ENCODE results near the gene DAAM2. TPM values are rescaled to one million over a fixed set of nuclear protein-coding genes. Genes with fewer than 3 reads are reported as not detected.

DAAM2 gene
- total and polyA plus RNA-seq, 2 donors from 2014 or later, result 6.9 to 19.8 TPM

DNA sequence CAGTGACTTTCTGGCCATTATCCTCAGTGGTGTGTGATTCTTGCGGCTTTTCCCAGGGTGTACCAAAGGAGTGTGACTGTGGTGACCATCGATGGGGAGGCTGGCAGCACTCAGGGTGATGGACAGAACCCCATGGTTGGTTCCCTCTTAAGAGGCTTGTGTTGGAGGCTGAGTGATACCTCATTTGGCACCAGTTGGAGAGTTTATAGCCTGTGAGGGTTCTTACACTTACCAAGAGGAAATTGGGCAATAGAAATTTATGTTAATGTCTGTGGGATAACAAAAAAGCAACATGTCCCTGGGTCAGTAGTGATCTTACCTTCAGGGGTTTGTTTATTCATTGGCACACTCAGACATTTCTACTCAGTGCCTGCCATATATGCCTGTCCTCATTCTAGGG, 37.2 kb downstream of the DAAM2 start:
- Histone ChIP-seq H3K27me3 (ENCODE audit: control insufficient read depth, insufficient read depth, low read length) (no peaks in the 10 kb centered on the region), H3K9ac (ENCODE audit: low read length in 3 of 3) (no peak overlapping the region), H3K9me3 (ENCODE audit: control insufficient read depth in 2 of 3, insufficient read depth in 1 of 3, low read length in 3 of 3) (no peaks in the 10 kb centered on the region), H3K4me3 (ENCODE audit: low read length in 3 of 3) (no peak overlapping the region), H3K36me3 (ENCODE audit: control insufficient read depth in 2 of 3, insufficient read depth in 3 of 3, low read length in 3 of 3) (no peaks in the 10 kb centered on the region), H3K4me1 (ENCODE audit: control insufficient read depth in 2 of 3, insufficient read depth in 2 of 3, low read depth in 1 of 3, low read length in 3 of 3) (peaks cover 0 to 3% (median 0%) of the 10 kb centered on the region in 3 donors), H3K27ac (ENCODE audit: low read depth in 2 of 2, low read length in 2 of 2) (no peak overlapping the region)
- FAIRE-seq (no peak), DNase-seq (no peak)
- TF ChIP-seq, protein P1, sequence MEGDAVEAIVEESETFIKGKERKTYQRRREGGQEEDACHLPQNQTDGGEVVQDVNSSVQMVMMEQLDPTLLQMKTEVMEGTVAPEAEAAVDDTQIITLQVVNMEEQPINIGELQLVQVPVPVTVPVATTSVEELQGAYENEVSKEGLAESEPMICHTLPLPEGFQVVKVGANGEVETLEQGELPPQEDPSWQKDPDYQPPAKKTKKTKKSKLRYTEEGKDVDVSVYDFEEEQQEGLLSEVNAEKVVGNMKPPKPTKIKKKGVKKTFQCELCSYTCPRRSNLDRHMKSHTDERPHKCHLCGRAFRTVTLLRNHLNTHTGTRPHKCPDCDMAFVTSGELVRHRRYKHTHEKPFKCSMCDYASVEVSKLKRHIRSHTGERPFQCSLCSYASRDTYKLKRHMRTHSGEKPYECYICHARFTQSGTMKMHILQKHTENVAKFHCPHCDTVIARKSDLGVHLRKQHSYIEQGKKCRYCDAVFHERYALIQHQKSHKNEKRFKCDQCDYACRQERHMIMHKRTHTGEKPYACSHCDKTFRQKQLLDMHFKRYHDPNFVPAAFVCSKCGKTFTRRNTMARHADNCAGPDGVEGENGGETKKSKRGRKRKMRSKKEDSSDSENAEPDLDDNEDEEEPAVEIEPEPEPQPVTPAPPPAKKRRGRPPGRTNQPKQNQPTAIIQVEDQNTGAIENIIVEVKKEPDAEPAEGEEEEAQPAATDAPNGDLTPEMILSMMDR (IDR thresholded peaks at IDR 0.05; ENCODE audit: borderline replicate concordance, extremely low read depth, insufficient read depth), result no peak
- intact Hi-C loops (cut with DNase I), result no loop called here

DNA sequence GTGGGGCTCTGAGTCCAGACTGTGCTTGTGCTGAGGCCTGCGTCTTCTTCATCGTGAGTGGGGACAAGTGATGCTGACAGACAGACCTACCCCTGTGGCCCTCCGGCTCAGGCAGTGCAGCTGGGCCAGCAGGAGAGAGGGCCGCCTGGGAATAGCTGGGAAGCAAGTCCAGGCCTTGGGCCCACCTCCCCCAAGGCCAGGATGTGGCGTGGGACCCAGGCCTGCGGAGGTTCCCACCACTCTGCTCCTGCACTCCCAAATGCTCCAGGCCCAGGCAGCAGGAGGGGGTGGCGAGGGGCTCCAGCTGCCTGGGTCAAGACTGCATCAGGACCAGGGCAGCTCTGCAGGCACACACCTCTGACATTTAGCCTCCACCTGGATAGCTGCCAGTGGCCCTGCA, 38.3 kb downstream of the DAAM2 start:
- Histone ChIP-seq H3K4me3 (ENCODE audit: low read length in 3 of 3) (no peak overlapping the region), H3K27ac (ENCODE audit: low read depth in 2 of 2, low read length in 2 of 2) (no peak overlapping the region), H3K36me3 (ENCODE audit: control insufficient read depth in 2 of 3, insufficient read depth in 3 of 3, low read length in 3 of 3) (no peaks in the 10 kb centered on the region), H3K4me1 (ENCODE audit: control insufficient read depth in 2 of 3, insufficient read depth in 2 of 3, low read depth in 1 of 3, low read length in 3 of 3) (no peaks in the 10 kb centered on the region), H3K27me3 (ENCODE audit: control insufficient read depth, insufficient read depth, low read length) (no peaks in the 10 kb centered on the region), H3K9ac (ENCODE audit: low read length in 3 of 3) (no peak overlapping the region), H3K9me3 (ENCODE audit: control insufficient read depth in 2 of 3, insufficient read depth in 1 of 3, low read length in 3 of 3) (no peaks in the 10 kb centered on the region)
- no peak for DNase-seq
- no peak for FAIRE-seq
- intact Hi-C loops (cut with DNase I), result no loop called here
- TF ChIP-seq, protein P1 (IDR thresholded peaks at IDR 0.05; ENCODE audit: borderline replicate concordance, extremely low read depth, insufficient read depth), result no peak

DNA sequence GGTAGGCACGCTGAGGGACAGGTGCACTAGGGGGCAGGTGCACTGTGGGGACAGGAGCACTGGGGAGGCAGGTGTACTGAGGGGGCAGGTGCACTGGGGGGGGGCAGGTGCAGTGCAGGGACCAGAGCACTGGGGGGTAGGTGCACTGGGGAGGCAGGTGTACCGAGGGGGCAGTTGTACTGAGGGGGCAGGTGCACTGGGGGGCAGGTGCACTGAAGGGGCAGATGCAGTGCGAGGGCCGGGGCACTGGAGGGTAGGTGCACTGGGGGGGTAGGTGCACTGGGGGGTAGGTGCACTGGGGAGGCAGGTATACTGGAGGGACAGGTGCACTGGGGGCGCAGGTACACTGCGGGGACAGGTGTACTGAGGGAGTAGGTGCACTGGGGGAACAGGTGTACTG, 39.5 kb downstream of the DAAM2 start:
- TF ChIP-seq, protein P1 (IDR thresholded peaks at IDR 0.05; ENCODE audit: borderline replicate concordance, extremely low read depth, insufficient read depth), result no peak
- Histone ChIP-seq H3K4me3 (ENCODE audit: low read length in 3 of 3) (no peak overlapping the region), H3K27ac (ENCODE audit: low read depth in 2 of 2, low read length in 2 of 2) (no peak overlapping the region), H3K4me1 (ENCODE audit: control insufficient read depth in 2 of 3, insufficient read depth in 2 of 3, low read depth in 1 of 3, low read length in 3 of 3) (no peaks in the 10 kb centered on the region), H3K9ac (ENCODE audit: low read length in 3 of 3) (no peak overlapping the region), H3K27me3 (ENCODE audit: control insufficient read depth, insufficient read depth, low read length) (no peaks in the 10 kb centered on the region), H3K9me3 (ENCODE audit: control insufficient read depth in 2 of 3, insufficient read depth in 1 of 3, low read length in 3 of 3) (no peaks in the 10 kb centered on the region), H3K36me3 (ENCODE audit: control insufficient read depth in 2 of 3, insufficient read depth in 3 of 3, low read length in 3 of 3) (no peaks in the 10 kb centered on the region)
- FAIRE-seq (no peak), DNase-seq (no peak)
- intact Hi-C loops (cut with DNase I), result no loop called here

DNA sequence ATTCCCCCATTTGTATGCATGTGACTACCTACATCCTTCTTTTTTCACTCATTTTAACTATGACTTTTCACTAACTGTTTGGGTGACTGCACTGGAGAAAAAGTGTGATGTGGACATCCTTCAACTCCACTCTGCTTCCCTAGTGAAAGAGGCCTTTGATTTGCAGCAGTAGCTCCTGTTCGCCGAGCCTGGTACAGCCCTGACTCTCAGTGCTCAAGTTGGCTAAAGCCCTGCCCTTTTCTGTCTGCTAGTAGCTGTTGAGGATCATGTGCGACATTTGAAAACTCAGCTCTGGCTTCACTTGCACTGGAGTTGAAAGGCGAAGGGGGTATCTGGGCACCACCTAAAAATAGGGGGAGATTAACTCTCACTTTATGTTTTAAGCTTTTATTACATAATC, 42.1 kb downstream of the DAAM2 start:
- H3K4me3 ChIP-seq (ENCODE audit: low read length in 3 of 3), result no peak overlapping the region
- no peaks in the 10 kb centered on the region for H3K36me3 ChIP-seq (ENCODE audit: control insufficient read depth in 2 of 3, insufficient read depth in 3 of 3, low read length in 3 of 3)
- no peak overlapping the region for H3K27ac ChIP-seq (ENCODE audit: low read depth in 2 of 2, low read length in 2 of 2)
- H3K27me3 ChIP-seq (ENCODE audit: control insufficient read depth, insufficient read depth, low read length), result no peaks in the 10 kb centered on the region
- no peaks in the 10 kb centered on the region for H3K4me1 ChIP-seq (ENCODE audit: control insufficient read depth in 2 of 3, insufficient read depth in 2 of 3, low read depth in 1 of 3, low read length in 3 of 3)
- DNase-seq, result no peak
- H3K9ac ChIP-seq (ENCODE audit: low read length in 3 of 3), result no peak overlapping the region
- TF ChIP-seq, protein P1 (IDR thresholded peaks at IDR 0.05; ENCODE audit: borderline replicate concordance, extremely low read depth, insufficient read depth), result no peak
- intact Hi-C loops (cut with DNase I), result no loop called here
- no peak for FAIRE-seq
- no peaks in the 10 kb centered on the region for H3K9me3 ChIP-seq (ENCODE audit: control insufficient read depth in 2 of 3, insufficient read depth in 1 of 3, low read length in 3 of 3)

Data from kidney (tissue), 14 donors.